ENCODE results near the gene TACR1. TPM values are rescaled to one million over a fixed set of nuclear protein-coding genes. Genes with fewer than 3 reads are reported as not detected.

The TACR1 gene
- total and polyA plus RNA-seq, 8 donors, result 0.14 to 3.5 (median 0.49) TPM; not detected in 4

DNA sequence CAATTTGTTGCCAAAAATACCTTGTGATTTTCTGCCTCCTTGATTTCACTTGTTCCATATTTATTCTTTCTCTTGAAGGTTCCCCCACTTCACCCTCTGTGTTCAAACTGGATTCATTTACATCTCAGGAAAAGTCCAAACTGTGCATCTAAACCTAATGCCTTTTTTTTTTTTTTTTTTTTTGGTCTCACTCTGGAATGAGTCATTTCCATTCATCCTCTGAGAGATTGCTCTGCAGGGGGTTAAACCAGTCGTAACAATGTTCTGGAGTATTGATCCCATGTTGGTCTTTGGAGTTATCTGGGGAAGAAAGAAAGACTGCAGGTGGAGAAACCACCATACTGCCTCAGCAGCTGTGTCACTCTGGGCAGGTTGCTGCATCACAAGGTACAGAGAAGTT lies 119.7 kb downstream of the TACR1 start:
- Histone ChIP-seq H3K9me3 (no peaks in the 10 kb centered on the region), H3K27me3 (no peaks in the 10 kb centered on the region), H3K4me1 (no peaks in the 10 kb centered on the region), H3K36me3 (no peaks in the 10 kb centered on the region), H3K4me3 (no peak overlapping the region), H3K27ac (no peak overlapping the region)
- intact Hi-C loops (cut with DNase I; ENCODE audit: low total_unique reads), result no loop called here
- DNase-seq, result no peak
- WGBS, 5 donors, result 72 to 84% (median 76%) methylated on average over 1 of the region's 1 CpG
- TF ChIP-seq POLR2A (IDR thresholded peaks at IDR 0.05) (no peak), EP300 (IDR thresholded peaks at IDR 0.05) (no peak), POLR2AphosphoS5 (IDR thresholded peaks at IDR 0.05) (no peak)
- TF ChIP-seq, protein P1, sequence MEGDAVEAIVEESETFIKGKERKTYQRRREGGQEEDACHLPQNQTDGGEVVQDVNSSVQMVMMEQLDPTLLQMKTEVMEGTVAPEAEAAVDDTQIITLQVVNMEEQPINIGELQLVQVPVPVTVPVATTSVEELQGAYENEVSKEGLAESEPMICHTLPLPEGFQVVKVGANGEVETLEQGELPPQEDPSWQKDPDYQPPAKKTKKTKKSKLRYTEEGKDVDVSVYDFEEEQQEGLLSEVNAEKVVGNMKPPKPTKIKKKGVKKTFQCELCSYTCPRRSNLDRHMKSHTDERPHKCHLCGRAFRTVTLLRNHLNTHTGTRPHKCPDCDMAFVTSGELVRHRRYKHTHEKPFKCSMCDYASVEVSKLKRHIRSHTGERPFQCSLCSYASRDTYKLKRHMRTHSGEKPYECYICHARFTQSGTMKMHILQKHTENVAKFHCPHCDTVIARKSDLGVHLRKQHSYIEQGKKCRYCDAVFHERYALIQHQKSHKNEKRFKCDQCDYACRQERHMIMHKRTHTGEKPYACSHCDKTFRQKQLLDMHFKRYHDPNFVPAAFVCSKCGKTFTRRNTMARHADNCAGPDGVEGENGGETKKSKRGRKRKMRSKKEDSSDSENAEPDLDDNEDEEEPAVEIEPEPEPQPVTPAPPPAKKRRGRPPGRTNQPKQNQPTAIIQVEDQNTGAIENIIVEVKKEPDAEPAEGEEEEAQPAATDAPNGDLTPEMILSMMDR (IDR thresholded peaks at IDR 0.05), result no peak

DNA sequence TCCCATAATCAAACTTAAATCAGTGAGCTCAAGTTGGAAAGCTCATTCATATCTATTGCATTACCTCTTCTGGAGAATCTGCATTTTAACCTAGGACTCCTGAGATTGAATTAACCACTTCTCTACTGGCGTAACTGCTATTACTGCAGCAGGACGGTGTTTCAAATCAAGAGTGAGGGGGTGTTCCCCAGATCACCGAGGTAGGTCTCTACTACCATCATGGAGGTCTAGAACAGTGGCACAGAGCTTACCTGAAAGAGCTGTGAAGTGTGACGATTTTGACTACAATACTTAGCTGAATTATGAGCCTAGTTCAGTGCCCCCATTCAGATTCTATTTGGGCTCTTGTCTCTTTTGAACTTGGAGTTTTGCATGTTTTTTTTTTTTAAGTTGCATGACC lies 121.4 kb downstream of the TACR1 start:
- no peaks in the 10 kb centered on the region for H3K27me3 ChIP-seq
- intact Hi-C loops (cut with DNase I; ENCODE audit: low total_unique reads), result no loop called here
- no peaks in the 10 kb centered on the region for H3K36me3 ChIP-seq
- TF ChIP-seq, protein P1 (IDR thresholded peaks at IDR 0.05), result no peak
- no peak for TF ChIP-seq EP300 (IDR thresholded peaks at IDR 0.05)
- TF ChIP-seq POLR2A (IDR thresholded peaks at IDR 0.05), result no peak
- no peaks in the 10 kb centered on the region for H3K4me1 ChIP-seq
- DNase-seq, result no peak
- H3K27ac ChIP-seq, result no peak overlapping the region
- no peaks in the 10 kb centered on the region for H3K9me3 ChIP-seq
- WGBS, 5 donors, result 88 to 94% (median 90%) methylated on average over 4 of the region's 4 CpGs
- no peak overlapping the region for H3K4me3 ChIP-seq

- 61 to 83% (median 74%) methylated on average over 2 of the region's 2 CpGs for WGBS, 5 donors
- DNase-seq, result peak in 1 of 2 donors; percentile 63
- intact Hi-C loops (cut with DNase I; ENCODE audit: low total_unique reads), result no loop called here
- Histone ChIP-seq H3K9me3 (no peaks in the 10 kb centered on the region), H3K4me1 (no peaks in the 10 kb centered on the region), H3K27me3 (no peaks in the 10 kb centered on the region), H3K36me3 (no peaks in the 10 kb centered on the region), H3K4me3 (no peak overlapping the region), H3K27ac (no peak overlapping the region)
- TF ChIP-seq POLR2A (IDR thresholded peaks at IDR 0.05) (no peak), POLR2AphosphoS5 (IDR thresholded peaks at IDR 0.05) (no peak), EP300 (IDR thresholded peaks at IDR 0.05) (no peak)
- TF ChIP-seq, protein P1 (IDR thresholded peaks at IDR 0.05), result no peak
Measured at GRCh38 chr2:75076088-75076487, 123.2 kb downstream of the TACR1 start.

DNA sequence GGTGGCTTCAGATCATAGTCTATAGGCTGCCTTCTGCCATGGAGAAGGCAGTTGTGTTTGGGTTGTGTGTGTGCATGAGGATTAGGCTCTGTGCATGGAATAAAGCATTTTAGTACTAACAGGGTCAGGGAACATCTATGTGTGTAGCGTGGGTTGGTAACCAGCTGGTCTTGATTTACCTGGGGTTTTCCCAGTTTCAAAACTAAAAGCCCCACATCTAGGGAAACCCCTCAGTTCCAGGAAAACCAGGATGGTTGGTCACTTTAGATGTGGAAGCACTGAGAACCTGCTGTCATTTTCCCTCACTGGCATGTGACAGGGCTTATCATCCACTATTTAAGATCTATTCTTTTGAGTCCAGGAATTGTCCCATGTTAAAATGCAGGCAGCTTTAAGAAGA lies 124.6 kb downstream of the TACR1 start:
- WGBS, 5 donors, result 81 to 95% (median 92%) methylated on average over 1 of the region's 1 CpG
- intact Hi-C loops (cut with DNase I; ENCODE audit: low total_unique reads), result no loop called here

More for the DNA sequence above, 124.6 kb downstream of the TACR1 start:
- no peak overlapping the region for H3K4me3 ChIP-seq
- TF ChIP-seq POLR2AphosphoS5 (IDR thresholded peaks at IDR 0.05) (no peak), EP300 (IDR thresholded peaks at IDR 0.05) (no peak), POLR2A (IDR thresholded peaks at IDR 0.05) (no peak)
- TF ChIP-seq, protein P1 (IDR thresholded peaks at IDR 0.05), result no peak
- no peaks in the 10 kb centered on the region for H3K27me3 ChIP-seq
- no peaks in the 10 kb centered on the region for H3K4me1 ChIP-seq
- H3K9me3 ChIP-seq, result no peaks in the 10 kb centered on the region
- no peak for DNase-seq
- no peaks in the 10 kb centered on the region for H3K36me3 ChIP-seq
- H3K27ac ChIP-seq, result no peak overlapping the region
